ENCODE measurements around the gene CHN2. TPM values are rescaled to one million over a fixed set of nuclear protein-coding genes. Genes with fewer than 3 reads are reported as not detected.

Gene CHN2
- polyA plus RNA-seq, 1 donor: 10.5 TPM

DNA sequence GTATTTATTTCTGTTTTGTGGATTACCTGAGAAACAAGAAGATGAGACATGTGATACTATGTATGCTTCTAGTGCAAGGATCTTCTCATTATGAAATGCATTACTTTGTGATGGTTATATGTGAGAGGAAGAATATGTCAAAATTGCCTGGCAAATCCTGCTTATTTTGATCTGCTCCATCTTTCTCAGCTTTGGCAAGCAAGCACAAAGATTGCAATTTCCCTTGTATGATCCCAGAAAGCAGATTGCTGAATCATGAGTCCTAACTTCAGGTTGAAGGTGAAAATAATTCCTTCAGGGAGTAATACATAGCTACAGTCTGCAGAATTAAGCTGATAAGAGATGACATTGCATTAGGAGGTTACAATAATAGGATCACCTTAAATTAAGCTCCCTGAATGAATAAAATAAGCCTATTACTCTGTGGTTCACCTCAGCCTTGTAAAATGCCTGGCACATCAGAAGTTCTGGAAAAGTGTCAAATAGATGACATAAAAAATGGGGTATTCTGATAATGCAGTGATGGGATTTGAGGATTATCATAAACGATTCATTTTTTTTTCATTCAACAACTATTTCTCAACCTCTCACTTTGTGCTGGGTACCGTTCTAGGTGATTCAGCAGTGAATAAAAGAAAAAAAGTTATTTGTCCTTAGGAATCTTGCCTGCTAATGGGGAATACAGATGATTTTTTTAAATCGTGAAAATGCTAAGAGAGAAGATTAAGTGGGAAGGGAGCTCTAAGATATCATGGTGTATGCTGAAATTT is 120.7 kb downstream of the CHN2 start:
- DNase-seq: no peak

DNA sequence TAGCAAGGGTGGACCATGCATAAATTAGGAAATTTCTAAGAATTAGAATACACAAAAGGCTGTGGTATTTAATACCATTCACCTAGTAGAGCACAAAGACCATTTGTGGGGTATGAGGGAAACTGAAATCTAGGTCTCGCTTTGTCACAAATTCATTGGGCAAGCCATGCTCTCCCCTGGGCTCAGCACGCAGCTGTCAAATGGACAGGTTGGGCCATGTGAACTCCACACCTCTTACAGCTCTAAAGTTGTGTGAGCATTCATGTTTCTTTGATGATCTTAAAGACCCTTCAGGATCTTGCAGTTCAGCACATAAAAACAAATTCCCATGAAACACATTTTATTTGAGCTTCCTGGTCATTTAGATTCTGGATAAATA is 121.3 kb downstream of the CHN2 start:
- no peak for DNase-seq

DNA sequence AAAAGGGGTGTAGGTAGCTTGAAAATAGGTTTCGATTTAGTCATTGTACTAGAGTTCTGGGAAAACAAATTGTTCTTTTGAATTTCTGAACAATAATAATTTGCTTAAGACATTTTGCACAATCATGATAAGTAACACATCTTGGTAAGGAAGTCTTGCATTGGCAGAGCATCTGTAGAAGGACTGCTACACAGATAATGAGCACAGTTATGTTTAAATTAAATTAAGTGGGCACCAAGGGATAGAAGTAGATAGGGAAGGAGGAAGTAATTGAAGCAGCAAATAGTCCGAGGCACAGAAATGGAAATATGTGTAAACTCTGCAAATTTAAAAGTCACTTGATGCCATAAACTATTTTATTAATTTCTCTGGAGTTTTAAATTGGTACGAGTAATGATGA is 122.4 kb downstream of the CHN2 start:
- no peak for DNase-seq

DNA sequence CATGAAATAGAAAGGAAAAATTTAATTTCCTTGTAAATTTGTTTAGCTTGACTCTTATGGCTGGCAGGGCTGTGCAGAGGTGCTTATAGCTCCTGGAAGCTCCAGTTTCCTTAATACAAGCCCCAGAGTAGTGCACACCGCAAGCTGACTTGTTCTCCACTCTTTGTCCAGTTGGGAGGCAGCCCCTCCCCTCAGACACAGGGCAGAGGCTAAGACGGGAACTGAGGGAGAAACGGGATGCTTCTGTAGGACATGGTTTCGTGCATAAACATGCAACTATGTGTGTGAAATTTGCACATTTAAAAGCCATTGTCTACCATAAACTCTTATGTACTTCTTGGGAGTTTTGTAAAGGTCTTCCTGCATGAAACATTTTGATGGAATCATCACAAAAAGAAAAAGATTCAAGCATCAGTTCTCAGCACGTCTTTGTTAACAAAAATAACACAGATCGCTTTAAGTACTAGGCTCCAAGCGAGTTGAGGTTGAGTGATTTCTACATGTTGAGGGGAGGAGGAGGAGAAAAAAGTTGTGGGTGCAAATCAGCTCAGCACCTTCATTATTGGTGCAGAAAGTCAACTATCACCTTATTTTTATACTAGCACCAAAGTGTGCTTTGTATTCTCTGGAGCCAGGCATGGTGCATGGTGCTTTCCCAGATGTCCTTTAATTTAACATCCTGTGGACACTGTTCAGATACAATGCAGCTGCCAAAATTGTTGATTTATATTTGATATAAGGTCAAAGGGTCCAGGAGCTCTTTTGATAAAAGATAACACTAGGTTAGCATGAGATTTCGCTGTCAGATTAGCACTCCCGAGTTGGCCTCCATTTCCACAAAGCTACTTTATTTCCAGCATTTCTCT is 124.5 kb downstream of the CHN2 start:
- DNase-seq: no peak

DNA sequence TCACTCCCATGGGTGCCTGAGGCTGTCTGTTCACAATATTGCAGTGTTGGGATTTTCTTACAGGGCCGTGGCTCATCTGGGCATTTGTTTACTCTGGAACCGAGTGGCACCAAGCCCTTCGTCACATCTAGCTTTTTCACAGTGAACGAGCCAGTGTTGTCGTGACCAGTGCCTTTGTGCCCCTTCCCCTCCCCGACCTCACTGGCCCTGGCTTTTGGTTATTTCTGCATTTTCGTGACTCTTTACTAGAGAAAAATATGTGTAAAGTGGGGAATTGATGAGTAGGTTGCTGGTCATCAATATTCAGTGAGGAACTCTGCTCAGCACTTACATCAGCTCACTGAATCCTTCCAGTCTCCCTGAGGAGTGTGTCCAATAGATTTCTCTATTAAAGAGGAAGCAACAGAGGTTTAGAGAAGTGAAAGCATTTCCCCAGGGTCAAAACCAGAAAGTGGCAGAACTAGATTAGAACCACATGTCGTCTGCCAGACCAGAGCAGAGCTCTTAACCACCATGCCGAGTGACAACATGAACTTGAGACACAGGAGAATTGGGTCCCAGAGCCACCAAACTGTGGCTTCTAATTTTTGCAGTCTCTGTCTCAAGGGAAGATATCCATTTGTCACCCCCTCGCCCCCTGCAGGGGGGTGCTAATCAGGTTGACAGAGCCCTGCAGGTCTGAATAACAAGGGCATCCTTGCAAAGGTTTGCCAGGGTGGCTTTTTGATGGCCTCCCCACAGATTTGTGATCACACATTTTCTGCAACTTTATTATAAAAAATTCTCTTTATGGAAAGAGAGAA is 125.3 kb downstream of the CHN2 start:
- no peak for DNase-seq

DNA sequence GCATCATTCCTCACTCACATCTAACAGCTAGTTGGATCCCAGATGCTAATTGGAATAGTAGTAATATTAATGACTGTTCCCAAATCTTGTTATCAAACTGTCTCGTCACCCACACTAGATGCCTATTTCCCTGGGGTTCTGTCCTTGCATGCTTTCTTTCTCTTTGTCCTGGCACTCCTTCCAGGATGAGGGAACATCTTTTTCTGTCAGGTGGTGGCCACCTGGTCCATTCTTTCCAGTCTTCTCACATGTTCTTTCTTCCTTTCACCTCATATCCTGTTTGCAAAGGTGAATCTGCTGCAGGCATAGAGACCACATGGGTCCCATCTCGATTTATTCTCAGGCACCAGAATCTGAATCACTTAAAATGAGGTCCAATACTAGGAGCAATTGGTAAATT is 126.0 kb downstream of the CHN2 start:
- DNase-seq: no peak

DNA sequence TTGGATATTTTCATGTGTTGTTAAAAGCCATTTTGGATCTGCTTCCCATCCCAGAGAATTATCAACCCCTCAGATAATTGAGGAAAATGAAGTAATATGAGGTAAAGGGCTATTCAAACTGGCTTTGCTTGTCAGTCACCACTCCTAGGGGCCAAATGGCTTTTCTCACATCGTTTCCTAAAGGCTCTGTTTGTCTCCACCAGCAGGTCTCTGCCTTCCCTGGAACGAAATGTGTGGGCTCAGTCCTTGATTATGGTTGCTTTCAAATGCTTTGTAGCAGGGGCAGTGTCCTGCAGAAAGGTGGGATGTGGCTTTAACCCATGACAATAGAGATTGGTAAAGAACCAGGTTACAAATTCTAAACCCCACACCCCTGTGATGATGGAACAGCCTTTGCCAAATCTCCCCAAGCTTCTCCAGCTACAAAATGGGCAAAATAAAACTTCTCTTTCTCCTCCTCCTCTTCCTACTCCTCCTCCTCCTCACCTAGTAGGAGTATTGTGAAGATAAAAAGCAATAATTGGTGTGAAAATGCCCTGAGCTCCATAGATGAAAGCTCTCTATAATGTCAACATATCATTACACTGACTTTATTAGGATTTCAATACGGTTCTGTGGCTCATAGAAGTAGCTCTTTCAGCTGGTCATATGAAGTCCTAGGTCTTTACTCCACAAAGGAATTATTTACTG is 127.6 kb downstream of the CHN2 start:
- DNase-seq: no peak

DNA sequence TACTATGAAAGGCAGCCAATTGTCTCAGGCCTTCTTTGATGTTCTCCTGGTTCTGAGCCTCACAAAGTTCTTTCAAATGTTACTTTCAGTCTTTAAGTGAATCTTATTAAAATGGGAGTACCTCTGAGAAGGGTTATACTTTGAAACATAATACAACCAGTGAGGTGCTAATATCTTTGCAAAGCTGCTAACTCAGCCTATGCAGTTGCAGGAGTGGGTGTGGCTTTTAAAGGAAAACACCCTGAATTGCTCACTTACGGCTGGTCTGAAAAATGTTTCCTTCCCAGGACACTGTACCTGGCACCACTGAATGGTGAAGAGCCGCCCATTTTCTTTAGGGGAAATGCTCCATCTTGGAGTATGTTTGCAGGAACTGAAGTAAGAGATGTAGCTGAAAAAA is 130.9 kb downstream of the CHN2 start:
- DNase-seq: no peak

DNA sequence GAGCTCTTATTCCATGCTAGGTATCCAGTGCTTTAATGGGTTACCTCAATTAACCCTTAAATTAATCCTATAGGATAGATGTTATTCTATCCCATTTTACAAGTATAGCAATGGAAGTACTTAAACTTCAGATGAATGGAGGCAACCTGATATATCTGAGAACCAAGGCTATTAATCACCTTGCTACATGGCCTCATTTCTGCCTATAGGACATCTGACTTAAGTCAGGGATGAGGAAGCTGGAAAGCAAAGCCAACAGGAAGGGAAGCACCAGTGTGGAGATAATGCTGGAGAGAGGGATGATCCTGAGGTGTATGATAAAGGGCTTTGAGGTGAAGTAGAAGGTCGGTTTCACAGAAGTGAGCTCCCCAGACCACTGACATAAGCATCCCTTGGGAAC is 132.3 kb downstream of the CHN2 start:
- no peak for DNase-seq

DNA sequence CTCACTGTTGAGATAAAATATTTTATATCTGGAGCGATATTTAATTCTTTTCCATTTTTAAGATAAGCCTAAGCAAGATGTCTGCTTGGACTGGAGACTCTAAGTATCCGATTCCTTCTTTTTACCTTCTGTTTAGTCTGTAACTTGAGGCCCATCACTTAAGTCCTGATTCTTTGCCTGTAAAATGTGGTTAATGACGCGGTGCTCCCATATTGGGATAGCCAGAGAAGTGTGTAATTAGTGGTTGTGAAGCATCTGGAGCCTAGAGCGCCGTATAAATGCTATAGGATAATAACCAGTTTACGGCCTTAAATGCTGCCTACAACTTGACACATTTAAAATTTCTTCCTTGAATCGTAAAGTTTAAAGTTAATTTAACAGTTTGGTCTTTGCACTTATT is 132.9 kb downstream of the CHN2 start:
- no peak for DNase-seq

DNA sequence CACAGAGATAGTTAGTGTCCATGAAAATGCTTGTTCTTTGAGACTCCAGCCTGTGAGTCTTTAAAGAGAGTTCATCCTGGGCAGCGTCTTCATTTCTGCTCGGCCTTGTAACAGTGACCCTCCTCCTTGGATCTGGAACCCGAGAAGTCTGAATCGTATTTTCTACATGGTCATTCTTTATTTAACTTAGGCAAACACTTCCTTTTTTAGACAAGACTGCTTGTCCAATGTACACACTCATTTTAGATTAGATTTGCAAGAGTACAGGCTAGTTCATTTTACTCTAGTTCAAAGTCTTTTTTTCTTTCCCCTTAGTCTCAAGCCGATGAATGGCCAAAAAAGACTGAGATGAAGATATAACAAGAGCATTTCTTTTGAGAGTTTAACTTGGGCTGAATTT is 133.5 kb downstream of the CHN2 start:
- DNase-seq: no peak

DNA sequence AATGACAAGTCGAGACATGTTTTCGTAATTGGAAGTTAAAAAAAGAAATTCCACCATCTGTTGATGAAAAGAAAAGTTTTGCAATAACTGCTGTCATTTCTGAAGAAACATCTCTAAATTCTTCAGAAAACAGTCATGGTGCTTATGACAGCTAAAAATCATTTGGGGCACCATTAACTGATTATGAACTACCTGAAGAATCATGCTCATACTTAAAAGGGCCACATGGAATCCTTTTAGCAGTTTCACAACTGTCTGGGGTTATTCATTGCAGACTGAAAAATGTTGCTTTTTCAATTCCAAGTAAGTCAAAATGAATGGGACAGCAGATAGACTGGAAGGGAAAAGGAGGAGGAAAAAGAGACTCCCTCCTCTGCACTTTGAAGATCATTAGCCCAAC is 134.2 kb downstream of the CHN2 start:
- no peak for DNase-seq

DNA sequence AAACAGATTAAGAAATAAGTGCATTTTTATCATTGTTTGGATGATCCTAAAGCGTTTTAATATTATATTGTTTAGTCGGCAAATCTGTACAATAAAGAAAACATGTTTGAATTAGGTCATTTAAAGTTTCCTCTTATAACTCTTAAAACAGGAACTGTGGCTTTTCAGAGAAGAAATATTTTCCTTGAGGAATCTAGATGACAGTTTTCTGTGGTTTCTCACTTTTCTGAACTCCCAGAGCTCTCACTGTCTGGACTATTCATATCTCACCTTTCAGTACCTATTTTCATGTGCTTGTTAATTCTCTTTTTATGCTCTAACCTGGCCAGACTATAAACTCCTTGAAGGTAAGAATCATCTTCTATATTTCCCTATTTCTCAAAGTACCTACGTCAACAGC is 135.1 kb downstream of the CHN2 start:
- no peak for DNase-seq

DNA sequence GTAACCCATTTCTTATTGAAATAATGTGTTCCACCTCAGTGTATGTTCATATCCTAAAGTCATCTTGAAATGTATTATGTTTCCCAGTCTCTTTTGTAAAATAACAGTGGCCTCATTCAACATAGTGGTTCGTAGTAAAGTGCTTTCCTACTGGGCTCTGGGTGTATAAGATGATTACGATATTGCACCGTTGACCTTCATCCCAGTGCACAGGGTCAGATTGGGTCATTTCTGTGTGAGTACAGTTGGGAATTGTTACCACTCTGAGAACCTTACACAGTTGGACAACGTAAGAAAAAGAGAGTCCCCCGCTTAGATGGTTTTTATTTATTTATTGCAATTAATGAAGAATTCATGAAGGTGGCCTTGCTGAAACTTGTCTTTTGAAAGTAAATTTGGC is 135.6 kb downstream of the CHN2 start:
- no peak for DNase-seq

DNA sequence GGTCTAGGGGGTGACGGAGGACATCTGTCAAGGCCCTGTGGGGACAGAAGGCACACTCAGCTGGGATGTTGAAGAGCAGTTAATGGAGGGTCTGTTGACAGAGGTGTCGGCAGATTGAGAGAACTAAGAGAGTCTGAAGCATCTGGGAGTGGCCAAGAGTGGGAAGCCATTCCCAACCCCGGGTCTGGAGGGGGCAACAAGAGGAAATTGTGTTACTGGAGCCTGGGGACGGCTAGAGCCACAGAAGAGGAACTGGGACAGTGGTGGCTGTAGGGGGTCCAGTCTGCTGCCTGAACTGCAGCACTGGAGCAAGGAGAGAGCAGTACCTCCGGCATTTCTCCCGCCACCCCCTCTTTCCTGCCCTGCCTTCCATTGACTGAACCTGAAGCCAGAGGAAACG is 136.6 kb downstream of the CHN2 start:
- DNase-seq: no peak

DNA sequence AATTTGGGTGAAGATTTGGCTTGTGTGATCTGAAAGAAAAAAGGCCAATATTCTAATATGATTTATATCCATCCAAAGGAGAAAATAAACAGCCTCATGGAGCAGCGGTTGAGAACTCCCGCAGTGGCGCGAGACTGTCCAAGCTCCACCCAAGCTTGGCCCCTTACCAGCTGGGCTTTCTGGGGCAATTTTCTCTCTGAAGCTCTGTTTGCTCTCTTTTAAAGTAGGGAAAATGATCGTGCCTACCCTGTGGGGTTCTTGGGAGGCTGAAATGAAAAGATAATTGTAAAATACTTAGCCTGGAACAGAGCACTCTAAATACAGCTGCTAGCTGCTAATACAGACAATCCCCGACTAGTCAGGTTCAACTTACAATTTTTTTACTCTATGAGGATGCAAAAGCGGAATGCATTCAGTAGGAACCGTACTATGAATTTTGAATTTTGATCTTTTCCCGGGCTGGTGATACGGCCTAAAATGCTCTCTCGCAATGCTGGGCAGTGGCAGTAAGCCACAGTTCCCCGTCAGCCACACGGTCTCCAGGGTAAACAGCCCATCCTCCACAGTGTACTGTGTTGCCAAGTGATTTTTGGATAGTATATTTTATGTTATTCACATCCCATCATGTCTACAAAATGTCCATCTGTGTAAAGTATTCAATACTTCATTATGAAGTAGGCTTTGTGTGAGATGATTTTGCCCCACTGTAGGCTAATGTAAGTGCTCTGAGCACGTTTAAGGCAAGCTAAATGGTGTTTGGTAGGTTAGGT is 137.7 kb downstream of the CHN2 start:
- DNase-seq: no peak

DNA sequence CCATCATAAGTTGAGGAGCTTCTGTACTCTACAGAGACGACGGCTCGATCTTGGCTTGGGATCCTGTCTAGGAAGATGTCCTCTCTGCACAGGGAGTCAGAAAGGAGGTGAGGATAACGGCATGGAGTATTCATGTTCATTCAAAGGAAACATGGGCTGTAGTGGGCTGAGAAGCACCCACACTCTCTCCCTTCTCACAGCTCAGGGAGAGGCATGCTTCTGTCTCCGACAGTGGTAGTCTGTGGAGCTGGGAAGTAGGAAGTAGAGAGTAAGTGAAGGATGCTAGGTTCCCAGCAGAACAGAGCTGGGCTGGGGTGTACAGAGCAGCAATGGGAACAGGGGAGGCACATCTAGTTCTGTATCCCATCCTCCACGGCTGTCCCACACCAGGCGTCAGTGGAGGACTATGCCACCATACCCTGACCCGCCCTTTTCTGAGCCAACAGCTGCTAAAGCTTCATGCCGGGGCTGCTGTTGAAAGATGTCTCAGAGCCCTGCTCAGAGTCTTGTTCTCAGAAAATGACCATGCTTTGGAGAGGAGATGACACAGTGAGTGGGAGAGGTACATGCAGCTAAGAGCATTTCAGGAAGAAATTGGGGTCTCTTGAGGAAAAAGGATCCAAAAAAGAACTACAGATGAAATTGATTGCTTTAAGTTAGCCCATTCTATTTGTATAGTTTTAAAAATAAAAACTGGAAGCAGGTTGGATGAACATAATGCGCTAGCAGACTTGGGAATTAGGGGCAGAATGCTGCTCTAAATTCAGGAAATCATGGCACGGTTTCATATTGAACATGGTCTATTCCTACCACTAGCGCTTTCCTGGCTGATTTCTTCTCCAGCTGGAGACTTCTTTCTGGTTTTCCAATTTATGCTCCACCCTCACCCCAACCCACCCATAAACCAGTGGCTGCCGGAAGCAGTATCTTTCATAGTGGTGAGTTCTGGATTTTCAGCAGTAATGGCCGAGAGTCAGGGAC is 138.6 kb downstream of the CHN2 start:
- DNase-seq: no peak

DNA sequence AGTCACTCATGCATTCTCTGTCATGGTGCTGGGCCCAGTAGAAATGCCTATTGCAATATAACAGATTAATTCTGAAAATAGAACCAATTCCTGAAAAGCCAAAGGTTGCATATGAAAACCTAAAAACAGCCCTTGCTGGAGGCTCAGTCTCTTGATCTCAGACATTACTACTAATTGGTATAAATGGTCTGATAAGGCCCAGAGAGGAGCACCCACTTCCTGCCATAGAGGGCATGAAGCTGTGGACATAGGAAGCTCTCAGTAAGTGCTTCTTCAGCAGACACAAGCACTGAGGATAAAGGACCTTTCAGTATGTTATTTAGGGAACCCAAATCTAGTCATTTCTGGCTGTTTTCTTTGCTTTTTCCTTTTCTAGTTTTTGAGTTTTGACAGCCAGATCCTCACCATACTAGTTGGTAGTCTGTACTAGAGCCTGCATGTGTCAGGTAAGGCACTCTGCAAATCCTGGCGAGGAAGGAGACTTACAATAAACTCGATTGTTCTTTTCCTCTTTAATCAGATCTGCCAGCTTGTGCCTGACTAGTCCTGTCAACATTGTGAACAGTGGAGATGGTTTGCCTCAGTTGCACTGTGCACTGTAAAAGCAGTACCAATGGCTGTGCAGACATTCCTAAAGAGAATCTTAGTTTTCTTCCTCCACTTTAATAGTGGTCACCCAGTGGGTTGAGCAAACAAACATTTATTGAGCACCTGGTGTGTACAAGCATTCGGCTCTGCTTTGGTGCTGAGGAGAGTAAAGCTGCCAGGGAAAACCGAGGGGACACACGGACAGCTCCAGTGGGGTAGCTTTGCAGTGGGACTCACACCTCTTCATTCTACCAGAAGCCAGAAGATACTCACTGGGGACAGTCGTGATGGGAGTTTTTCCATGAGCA is 140.9 kb downstream of the CHN2 start:
- DNase-seq: no peak

DNA sequence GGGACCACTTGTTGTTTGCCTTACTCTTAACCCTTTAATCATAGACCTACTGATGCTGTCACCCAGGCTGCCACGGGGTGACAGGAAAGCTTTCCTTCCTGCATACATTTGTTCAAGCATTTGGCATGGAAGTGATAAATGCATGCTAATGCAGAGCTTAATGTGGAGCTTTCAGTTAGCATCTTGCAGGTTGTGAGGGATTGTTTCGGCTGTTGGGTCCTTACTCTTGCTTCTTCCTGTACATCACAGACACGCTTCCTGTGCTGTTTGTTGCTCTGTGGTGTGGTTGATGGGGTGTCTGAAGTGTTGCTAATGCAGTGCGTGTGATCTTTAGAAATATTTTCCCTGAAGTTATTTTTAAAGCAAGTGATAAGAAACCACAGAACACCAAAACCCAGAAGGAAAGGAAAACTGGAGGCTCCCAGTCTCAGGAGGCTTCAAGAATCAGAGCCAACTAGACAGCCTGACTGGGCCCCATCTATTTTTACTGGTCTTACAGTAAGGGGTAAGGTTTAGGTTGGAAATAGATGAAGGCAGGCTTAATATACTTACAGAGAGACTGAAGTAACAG is 143.1 kb downstream of the CHN2 start:
- no peak for DNase-seq
